Heart left ventricle (tissue), 16 donors: Measurements from ENCODE around the gene SIAH3. TPM values are rescaled to one million over a fixed set of nuclear protein-coding genes. Genes with fewer than 3 reads are reported as not detected.

Experiments
- ATAC-seq, 4 donors: fragments of 200-7000 bp; cut with Tn5 transposase; one replicate each; pipeline ENCODE4 v1.9.1; 2020 to 2022; ENCODE audit warnings: moderate library complexity in 4 of 4, mild to moderate bottlenecking in 3 of 4, moderate number of reproducible peaks in 1 of 4
- DNase-seq, 5 donors: peaks; one replicate each; pipeline ENCODE4 v3.0.0-alpha.2; 2020
- H3K27ac ChIP-seq, 12 donors: fragments of 200-600 bp; sonication (generic) in 4 of 12; one replicate each; pipeline versions ENCODE4 v1.5.0 to v1.8.0; 2016 to 2022; ENCODE audit warnings: mild to moderate bottlenecking in 2 of 12
- H3K27me3 ChIP-seq, 9 donors: fragments of 200-600 bp; sonication (generic) in 2 of 9; one replicate each; pipeline versions ENCODE4 v1.5.1 to v1.8.0; 2016 to 2022; ENCODE audit warnings: mild to moderate bottlenecking in 3 of 9
- H3K36me3 ChIP-seq, 9 donors: fragments of 200-600 bp; sonication (generic) in 2 of 9; one replicate each; pipeline versions ENCODE4 v1.5.0 to v1.8.0; 2018 to 2022; ENCODE audit warnings: mild to moderate bottlenecking in 2 of 9
- H3K4me1 ChIP-seq, 12 donors: fragments of 200-600 bp; sonication (generic) in 4 of 12; one replicate each; pipeline versions ENCODE4 v1.5.0 to v1.8.0; 2016 to 2022; ENCODE audit warnings: mild to moderate bottlenecking in 3 of 12
- H3K4me3 ChIP-seq, 12 donors: fragments of 200-600 bp; sonication (generic) in 4 of 12; one replicate each; pipeline versions ENCODE4 v1.5.0 to v1.8.0; 2017 to 2022; ENCODE audit warnings: mild to moderate bottlenecking in 9 of 12, moderate library complexity in 4 of 12
- H3K9me3 ChIP-seq, 12 donors: fragments of 200-600 bp; sonication (generic) in 4 of 12; one replicate each; pipeline versions ENCODE4 v1.5.0 to v1.8.0; 2016 to 2022; ENCODE audit warnings: mild to moderate bottlenecking in 1 of 12
- POLR2A ChIP-seq, 2 donors: fragments of 450-650 bp; IDR thresholded peaks; one replicate each; pipeline ENCODE4 v1.6.1; 2017; ENCODE audit warnings: antibody characterized with exemption in 2 of 2, mild to moderate bottlenecking in 2 of 2, moderate library complexity in 2 of 2
- WGBS, 4 donors: extraction: QIAGEN DNeasy Blood & Tissue Kit in 2 of 4; methylation state at CpG; one replicate each; pipeline versions ENCODE4 v1.1.5 to v1.1.7; 2013 to 2018; 5-methylcytosine and 5-hydroxymethylcytosine counted together
- intact Hi-C, 10 donors: fragments of 100-400 bp; cut with DNase I; formaldehyde crosslinking; loops; one replicate each; pipeline versions ENCODE4 v1.11.1 to v1.14.2; 2022
- polyA plus RNA-seq, 2 donors: library from polyadenylated mRNA; stranded (reverse); fragments of 200-250 nt; gene quantifications; one replicate each; pipeline ENCODE4 v1.2.3, GENCODE V29; 2013
- total RNA-seq, 9 donors: library from RNA; depleted of rRNA in 2 of 9; stranded (reverse); fragments of >200 nt in 2 of 9; fragmentation: NEBNext Ultra II Directional in 3 of 9; extraction: Animal tissue kit (Norgen Biotek cat#: 25700) in 3 of 9; gene quantifications; one replicate each; pipeline versions ENCODE4 v1.1.0 to v1.2.4, GENCODE V29; 2016 to 2023
- TF ChIP-seq, protein P1 (sequence below), 12 donors: fragments of 200-600 bp; sonication (generic) in 4 of 12; IDR thresholded peaks; one replicate each; pipeline versions ENCODE4 v1.5.0 to v1.8.0; 2018 to 2022; ENCODE audit warnings: antibody characterized with exemption in 12 of 12, mild to moderate bottlenecking in 5 of 12
- donor health status: ischemic (EF 13 %, LVEDD 7.1; RV severe dilation, severe dysfunction).
- donor health status: healthy with polysubstance abuse.
- donor health status: DM: no; HTN: yes; CAD: no.
- donor health status: DM: no; HTN: no; CAD: no.
- donor health status: ischemic (EF 25% LVEDD 6.9; RV normal size, moderate dysfunction).
- donor health status: ischemic (EF 25% LVEDD 5.7; RV mildly dilated, moderate dysfunction).
- donor health status: healthy.
- donor health status: DM: yes; HTN: yes; CAD: no.
- donor health status: ischemic (EF 35%, LVEDD 5.7; RV mildly dilated, moderate dysfunction).
- donor health status: nonischemic (EF 11% LVEDD 7.7; RV severe dilation, severe dysfunction).
- donor health status: DM: yes; HTN: yes; CAD: no.
- donor health status: PGD.
- donor health status: ischemic (EF 29% LVEDD 5.4; RV normal size, mild dysfunction).
- donor health status: nonischemic (EF 23%, LVEDD 6.1; RV moderate dilation, normal function).

SIAH3 gene
- total and polyA plus RNA-seq, 11 donors: 0.05 to 0.18 (median 0.07) TPM; not detected in 8

DNA sequence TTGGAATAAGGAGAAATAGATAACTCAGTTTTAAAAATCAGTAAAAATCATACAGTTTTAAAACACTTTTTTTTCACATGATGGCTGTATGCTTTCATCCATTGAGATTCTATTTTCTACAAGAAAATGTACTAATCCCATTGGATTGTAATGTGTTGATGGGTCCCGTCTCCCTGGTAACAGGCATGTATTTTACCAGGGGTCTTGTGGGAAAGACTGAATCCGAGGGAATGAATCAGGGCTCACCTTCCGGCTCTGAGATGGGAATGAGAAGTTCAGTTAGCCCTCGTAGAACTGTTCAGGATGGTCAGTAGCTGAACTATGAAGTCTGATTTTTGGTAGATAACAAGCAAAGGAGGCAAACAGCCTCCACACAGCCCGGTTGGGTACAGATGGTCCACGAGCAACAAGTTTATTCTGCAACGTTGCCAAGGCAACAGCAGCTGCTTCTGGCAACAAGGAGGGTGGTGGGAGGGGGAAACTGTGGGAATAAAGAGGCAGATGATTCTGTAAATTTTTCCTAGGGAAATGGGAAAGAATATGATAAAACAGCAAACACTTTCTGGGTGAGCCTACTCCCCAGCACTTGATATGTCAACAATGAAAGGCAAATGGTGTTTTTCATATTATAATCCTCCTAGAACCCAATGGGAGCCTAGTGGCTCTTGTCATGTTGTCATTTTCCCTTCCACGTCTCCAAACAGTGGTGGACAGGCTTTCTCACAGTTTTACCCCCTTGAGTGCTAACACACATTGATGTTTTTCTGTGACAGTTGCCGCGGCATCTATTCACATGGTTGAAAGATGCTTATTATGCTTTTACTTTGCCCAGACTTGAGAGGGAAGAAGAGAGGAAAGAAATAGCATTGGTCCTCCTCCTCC lies 12.4 kb upstream of the SIAH3 start:
- H3K27ac ChIP-seq: no peak overlapping the region
- no peak for DNase-seq
- peaks cover 0 to 14% (median 0%) of the 10 kb centered on the region in 12 donors for H3K9me3 ChIP-seq
- intact Hi-C loops: no loop called here
- H3K36me3 ChIP-seq: no peaks in the 10 kb centered on the region
- TF ChIP-seq POLR2A (IDR thresholded peaks at IDR 0.05): no peak
- TF ChIP-seq, protein P1, sequence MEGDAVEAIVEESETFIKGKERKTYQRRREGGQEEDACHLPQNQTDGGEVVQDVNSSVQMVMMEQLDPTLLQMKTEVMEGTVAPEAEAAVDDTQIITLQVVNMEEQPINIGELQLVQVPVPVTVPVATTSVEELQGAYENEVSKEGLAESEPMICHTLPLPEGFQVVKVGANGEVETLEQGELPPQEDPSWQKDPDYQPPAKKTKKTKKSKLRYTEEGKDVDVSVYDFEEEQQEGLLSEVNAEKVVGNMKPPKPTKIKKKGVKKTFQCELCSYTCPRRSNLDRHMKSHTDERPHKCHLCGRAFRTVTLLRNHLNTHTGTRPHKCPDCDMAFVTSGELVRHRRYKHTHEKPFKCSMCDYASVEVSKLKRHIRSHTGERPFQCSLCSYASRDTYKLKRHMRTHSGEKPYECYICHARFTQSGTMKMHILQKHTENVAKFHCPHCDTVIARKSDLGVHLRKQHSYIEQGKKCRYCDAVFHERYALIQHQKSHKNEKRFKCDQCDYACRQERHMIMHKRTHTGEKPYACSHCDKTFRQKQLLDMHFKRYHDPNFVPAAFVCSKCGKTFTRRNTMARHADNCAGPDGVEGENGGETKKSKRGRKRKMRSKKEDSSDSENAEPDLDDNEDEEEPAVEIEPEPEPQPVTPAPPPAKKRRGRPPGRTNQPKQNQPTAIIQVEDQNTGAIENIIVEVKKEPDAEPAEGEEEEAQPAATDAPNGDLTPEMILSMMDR (IDR thresholded peaks at IDR 0.05): no peak
- peaks cover 0 to 14% (median 0%) of the 10 kb centered on the region in 9 donors for H3K27me3 ChIP-seq
- 58 to 66% (median 62%) methylated on average over 10 of the region's 10 CpGs for WGBS, 4 donors
- ATAC-seq: no peak
- H3K4me3 ChIP-seq: no peak overlapping the region
- no peaks in the 10 kb centered on the region for H3K4me1 ChIP-seq

DNA sequence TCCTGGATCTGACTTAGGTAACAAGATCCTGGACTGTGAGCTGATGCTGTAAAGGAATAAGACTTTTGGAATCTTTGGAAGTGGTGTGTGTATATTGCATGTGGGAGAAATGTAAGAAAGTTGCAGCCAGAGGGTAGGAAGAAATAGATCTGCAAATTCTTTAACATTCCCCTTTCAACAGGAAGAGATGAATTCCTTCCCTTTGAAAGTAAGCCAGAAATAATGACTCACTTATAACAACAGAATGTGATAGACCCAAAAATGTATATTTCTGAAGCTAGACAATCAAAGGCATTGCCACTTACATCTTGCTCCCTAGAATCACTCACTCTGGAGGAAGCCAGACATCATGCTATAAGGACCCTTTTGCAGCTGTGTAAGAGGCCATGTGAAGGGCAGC lies 9.8 kb upstream of the SIAH3 start:
- H3K27ac ChIP-seq: no peak overlapping the region
- H3K27me3 ChIP-seq: peaks cover 0 to 14% (median 0%) of the 10 kb centered on the region in 9 donors
- H3K36me3 ChIP-seq: no peaks in the 10 kb centered on the region
- DNase-seq: no peak
- no peak for ATAC-seq
- TF ChIP-seq POLR2A (IDR thresholded peaks at IDR 0.05): no peak
- TF ChIP-seq, protein P1 (IDR thresholded peaks at IDR 0.05): no peak
- peaks cover 0 to 7% (median 0%) of the 10 kb centered on the region in 12 donors for H3K9me3 ChIP-seq
- intact Hi-C loops: no loop called here
- no peaks in the 10 kb centered on the region for H3K4me1 ChIP-seq
- no peak overlapping the region for H3K4me3 ChIP-seq

DNA sequence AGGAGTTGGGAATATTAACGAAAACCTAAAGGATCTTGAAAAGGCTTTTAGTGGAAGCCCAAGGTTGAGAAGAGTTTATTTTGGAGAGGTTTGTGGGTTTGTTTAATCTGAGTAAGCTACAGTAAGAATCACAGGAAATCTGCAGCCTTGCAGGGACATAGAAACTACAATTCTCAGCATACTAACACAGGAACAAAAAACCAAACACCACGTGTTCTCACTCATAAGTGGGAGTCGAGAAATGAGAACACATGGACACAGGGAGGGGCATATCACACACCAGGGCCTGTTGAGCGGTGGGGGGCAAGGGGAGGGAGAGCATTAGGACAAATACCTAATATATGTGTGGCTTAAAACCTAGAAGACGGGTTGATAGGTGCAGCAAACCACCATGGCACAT lies 8.7 kb upstream of the SIAH3 start:
- WGBS, 4 donors: 65 to 71% (median 68%) methylated on average over 5 of the region's 5 CpGs
- Histone ChIP-seq H3K4me1 (no peaks in the 10 kb centered on the region), H3K4me3 (no peak overlapping the region), H3K27me3 (peaks cover 0 to 14% (median 0%) of the 10 kb centered on the region in 9 donors), H3K36me3 (no peaks in the 10 kb centered on the region), H3K9me3 (peaks cover 0 to 7% (median 0%) of the 10 kb centered on the region in 12 donors), H3K27ac (no peak overlapping the region)
- intact Hi-C loops: no loop called here
- TF ChIP-seq, protein P1 (IDR thresholded peaks at IDR 0.05): no peak
- no peak for TF ChIP-seq POLR2A (IDR thresholded peaks at IDR 0.05)
- no peak for ATAC-seq
- no peak for DNase-seq

DNA sequence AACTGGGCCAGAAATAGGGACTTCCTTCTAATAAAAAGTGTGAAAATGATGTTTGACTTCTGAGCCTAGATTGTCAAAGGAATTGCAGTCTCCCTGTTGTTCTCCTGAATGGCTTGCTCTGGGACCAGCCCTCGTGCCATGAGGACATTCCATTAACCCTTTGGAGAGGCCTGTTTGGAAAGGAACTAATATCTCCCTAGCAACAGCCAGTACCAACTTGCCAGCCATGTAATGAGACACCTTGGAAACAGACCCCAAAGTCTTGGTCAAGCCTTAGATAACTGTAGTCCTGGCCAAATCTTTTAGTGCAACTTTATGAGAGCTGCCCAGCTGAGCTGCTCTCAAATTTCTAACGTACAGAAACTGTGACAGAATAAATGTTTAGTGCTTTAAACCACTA lies 8.2 kb upstream of the SIAH3 start:
- no peaks in the 10 kb centered on the region for H3K4me1 ChIP-seq
- peaks cover 0 to 14% (median 0%) of the 10 kb centered on the region in 9 donors for H3K27me3 ChIP-seq
- no peak overlapping the region for H3K4me3 ChIP-seq
- no peaks in the 10 kb centered on the region for H3K36me3 ChIP-seq
- no peak overlapping the region for H3K27ac ChIP-seq
- intact Hi-C loops: no loop called here
- no peak for ATAC-seq
- no peak for DNase-seq
- peaks cover 0 to 10% (median 0%) of the 10 kb centered on the region in 12 donors for H3K9me3 ChIP-seq
- TF ChIP-seq, protein P1 (IDR thresholded peaks at IDR 0.05): no peak
- no peak for TF ChIP-seq POLR2A (IDR thresholded peaks at IDR 0.05)
- WGBS, 4 donors: 27 to 43% (median 36%) methylated on average over 2 of the region's 2 CpGs
